COR-L47 (cell line): Measurements from ENCODE around the gene VIPR2.

ENCODE experiments used
- DNase-seq: peaks from one replicate; lab custom pipeline; 2025; lab: John Stamatoyannopoulos, UW

Gene VIPR2

DNA sequence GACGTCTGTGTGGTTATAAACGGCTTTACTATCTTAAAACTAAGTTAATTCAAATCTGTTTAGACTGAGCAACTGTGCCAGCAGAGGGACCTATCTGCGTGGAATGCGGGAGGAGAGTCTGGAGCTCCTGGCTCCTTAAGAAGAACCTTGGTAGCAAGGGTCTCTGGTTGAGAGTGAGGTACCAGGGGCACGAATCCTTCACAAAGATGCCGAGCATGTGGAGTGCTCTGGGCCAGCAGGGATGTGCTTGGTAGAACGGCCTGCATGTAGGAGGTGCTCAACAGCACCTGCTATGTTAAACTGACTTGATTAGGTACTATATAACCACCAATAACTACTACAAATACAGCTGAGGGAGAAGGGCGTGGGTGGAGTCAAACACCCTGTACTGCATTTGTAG lies 102.6 kb downstream of the VIPR2 start:
- DNase-seq, result no peak

DNA sequence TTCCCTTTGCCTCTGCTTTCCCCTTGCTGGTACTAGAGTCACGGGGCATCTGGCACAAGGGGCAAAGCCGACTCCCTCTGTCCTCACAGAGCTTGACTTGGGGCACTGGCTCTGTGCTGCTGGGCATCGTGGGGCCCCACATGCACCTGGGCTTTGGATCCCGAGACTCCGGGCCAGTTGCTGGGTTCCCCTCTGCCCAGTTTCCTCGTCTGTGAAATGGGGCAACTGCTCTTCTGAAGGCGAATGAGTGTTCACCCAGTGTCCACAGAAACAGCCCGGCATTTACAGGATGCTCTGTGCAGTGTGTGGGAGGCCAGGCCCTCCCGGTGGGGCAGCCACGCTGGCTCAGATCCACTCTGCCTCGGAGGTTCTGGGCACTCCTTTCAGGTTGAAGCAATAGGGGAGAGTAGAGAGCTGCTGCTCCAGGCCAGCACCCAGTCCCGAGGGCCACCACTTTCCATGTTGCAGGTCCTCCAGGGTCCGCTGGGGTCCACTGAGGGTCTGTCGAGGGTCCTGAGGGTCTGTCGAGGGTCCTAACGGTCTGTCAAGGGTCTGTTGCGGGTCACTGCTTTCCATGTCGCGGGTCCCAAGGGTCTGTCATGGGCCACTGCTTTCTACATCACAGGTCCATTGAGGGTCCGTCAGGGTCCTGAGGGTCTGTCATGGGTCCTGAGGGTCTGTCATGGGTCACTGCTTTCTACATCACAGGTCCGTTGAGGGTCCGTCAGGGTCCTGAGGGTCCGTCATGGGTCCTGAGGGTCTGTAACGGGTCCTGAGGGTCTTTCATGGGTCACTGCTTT lies 103.6 kb downstream of the VIPR2 start:
- DNase-seq, result no peak

DNA sequence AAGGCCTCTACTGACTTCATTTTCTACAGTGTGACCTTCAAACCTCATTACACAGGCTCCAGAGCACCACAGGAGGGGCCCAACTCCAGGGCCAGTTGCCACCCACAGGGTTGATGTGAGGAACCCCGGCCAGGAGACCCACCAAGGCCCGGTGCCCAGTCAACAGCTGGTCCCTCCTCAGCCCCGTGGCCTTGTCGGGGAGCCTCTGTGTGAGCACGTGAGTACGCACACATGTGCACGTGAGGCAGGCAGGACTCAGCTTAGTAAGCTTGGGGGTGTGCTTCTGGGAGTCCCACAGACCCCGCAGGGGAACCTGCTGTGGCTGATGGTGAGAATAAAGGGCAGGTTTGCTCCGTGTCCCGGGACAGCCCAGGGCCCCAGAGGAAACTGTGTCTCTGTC lies 104.5 kb downstream of the VIPR2 start:
- DNase-seq, result no peak

DNA sequence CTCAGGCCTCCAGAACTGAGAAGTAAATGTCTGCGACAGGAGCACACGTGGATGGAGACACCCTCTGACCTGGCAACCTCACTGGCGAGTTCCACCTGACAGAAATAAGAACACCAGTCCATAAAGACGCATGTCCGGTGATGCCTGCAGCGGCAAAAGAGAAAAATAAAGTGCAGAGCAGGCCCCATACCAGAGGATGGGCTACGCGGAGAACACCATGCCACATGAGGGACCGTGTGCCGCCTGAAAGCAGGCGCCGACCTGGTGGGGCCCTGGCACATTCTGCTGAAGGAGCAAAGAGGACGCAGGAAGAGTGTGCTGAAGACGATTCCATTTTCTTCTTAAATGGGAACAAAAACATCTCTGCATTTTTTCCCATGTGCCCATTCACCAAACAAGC lies 105.0 kb downstream of the VIPR2 start:
- no peak for DNase-seq

DNA sequence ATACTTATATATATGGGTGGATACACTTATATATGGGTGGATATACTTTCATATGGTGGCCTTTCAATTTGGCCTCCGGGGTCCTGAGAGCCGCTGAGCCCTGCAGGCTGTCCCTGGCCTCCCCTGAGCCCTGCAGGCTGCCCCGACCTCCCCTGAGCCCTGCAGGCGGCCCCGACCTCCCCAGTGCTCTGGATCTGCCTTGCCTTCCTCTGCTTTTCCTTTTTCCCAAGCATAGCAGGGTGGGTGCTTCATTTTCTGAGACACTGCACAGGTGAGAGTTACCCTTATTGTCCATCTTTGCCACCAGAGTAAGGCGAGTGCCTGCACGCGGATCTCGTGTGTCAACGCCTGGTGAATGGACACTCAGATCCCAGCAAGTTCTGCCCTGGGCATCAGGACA lies 106.6 kb downstream of the VIPR2 start:
- DNase-seq, result no peak

DNA sequence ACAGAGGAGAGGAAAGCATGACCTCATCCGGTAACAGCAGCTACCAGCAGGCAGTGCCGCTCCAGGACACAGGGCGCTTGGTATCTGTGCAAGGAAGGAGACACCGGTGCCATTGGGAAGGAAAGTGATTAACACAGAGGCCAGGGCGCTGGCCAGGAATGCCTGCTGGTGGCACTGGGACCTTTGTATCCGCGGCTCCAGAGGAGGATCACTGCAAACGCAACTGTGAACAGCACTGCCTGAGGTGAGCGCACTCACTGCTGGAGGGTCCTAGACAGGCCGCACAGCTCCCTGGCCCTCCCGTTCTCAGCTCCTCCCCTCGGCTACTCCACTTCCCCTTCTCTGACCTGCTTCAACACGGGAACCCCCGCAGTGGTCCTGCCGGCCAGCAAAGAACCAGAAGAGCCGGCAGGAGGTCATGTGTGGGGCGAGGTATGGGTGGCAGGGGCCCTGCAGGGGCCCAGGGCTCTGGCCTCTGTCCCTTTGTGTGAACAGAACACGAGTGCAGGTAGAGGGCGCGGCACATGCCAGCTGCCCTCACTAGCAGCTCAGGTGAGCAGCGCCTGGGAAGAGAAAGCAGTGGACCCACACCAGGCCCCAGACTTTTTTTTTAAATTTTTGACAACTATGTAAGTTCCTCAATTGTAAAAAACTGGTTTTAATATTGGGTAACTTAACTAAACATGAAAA lies 107.6 kb downstream of the VIPR2 start:
- no peak for DNase-seq

DNA sequence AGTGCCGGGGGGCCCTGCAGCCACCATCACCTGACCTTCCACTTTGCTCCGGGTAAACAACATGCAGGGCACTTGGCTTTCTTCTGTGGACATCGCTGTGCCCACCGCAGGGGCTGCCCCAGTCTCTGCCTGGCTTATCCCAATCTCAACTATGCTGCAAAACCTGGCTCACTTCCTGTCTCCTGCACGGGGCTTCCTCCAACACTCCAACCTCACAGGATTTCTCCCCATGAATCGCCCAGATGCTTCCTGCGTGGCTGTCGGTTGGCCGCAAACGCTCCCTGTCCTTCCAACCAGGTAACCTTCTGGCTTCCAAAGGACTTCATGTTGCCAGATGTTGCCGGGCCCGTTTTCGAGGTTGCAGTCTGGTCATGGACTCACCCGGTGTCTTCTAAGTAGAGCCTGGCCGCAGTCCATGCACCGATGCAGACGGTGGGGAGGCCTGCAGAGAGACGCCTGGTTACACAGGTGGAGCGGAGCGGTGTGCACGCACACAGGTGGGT lies 109.0 kb downstream of the VIPR2 start:
- no peak for DNase-seq

DNA sequence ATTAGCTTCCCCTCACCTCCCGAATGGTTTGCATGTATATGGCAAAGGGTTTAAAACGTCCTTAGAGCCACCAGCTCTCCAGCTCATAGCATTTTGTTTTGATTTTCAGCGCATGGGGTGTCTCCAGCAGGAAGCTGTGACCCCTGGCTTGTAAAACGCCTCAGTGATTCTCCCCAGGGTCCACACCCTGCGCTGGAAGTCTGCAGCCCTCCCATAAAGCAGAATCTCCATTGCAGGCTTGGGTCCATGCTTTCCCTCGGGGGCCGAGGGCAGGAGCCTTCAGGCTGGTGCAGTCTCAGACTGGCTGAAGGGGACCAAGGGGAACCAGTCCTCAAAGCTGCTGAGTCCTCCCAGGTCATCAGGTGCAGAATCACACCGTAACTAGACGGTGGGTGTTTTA lies 109.7 kb downstream of the VIPR2 start:
- DNase-seq, result no peak

DNA sequence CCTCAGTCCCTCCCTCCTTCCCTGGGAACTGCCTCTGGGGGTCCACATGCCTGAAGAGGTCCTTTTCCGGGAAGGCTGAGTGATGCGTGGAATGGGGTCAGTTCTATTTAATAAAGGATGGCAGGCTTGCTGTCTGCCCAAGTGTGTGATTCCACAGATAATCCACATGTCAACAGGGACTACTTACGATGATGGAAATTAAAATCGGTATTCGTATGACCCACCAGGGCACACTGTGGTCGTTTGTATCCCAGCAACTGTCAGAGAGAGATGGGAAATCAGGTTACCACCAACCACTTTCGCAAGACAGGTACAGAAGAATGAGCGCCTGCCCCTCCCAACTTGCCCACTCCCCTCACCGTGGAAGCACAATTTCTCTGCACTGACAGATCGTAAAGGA lies 110.3 kb downstream of the VIPR2 start:
- no peak for DNase-seq

DNA sequence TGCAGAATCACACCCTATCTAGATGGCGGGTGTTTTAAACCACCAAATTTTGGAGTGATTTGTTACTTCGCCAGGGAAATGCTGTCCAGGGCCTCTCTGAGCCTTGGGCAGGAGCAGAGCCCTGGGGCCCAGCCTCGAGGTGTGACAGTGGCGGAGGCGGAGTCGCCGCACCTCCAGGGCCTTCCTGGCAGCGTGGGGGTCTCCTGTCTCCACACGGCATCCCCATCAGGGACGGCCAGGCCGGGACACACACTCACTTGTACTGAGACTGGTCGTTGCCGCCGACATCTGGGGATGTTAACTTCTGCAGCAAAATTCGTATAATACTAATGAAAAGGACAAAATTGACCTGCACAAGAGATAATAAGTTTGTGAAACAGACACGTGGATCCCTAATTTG lies 110.7 kb downstream of the VIPR2 start:
- no peak for DNase-seq

DNA sequence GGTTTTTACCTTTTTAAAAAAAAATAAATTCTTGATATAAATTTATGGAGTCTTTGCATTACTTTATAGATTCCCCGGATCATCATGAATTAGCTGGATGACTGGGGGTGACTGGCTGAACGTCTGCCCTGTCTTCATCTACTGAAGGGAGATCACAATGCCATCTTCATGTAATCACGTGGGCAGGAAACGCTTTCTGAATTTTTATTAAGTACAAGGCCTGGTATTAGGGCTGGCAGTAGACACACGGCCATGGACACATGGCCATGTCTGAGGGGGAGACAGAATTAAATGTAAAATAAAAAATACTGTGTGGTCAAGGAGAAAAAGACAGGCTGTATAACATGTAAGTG lies 111.2 kb downstream of the VIPR2 start:
- DNase-seq, result no peak

DNA sequence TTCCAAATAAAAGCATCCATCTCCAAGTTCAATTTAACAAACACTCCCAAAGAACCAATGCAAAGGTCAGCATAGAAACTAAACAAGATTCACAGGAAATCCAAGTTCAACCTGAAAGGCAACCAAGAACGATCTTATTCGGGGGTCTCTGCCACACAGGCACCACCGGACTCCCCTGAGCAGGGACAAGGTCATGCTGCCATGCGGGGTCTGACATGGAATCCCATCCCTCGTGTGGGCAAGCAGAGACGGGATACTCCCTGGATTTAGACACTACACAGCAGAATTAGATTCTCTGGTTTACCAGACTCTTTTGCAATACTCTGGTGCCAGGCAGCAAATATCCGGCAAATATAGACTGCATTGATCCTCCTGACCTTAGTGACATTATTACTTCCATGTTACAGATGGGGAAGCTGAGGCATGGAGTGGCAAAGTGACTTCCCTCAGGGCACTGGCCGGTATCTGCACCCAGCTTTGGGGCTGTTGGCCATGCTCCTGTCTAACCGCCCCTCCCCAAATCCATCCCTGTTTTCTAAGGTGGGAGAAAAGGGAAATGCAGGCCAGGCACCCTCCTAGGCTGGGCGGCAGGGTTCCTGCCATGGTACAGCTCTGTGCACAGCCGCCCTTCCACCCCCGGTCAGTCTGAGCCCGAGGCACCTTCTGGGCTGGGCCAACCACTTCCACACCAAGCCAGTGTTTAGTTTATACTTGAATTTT lies 111.8 kb downstream of the VIPR2 start:
- DNase-seq, result no peak

DNA sequence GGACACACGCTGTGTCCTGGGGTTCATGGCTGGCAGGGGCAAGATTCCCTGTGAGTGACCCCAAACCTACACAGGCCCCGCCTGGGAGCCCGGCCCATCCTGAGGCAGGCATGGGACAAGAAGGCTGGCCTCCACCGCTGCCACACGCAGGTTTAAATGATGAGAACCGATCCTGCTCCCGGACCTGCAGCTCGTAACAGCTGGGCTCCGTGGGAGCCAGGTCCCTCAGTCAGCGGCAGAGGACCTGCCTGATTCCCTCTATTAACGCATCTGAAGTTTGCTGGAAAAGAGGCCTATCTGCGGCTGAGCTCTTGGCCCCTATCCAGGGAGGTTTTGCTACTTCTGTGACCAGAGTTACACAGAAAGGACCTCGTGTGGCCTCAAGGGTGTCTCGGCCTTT lies 112.3 kb downstream of the VIPR2 start:
- no peak for DNase-seq

DNA sequence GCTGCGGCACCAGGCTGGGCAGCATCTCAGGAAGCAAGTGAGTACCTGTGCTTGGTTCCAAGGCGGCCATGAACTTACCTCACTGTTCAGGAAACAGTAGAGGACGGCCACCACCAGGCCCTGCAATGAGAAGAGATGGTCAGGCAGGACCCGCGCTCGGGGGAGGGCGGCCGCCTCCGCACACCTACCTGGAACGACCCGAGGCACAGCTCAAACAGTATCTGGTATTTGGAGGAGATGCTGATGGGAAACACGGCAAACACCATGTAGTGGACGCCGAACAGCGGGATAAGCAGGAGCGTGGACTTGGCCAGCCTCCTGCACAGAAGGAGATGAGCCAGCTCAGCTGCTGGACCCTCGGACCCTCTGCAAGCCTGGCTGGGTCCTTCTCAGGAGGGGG lies 112.9 kb downstream of the VIPR2 start:
- no peak for DNase-seq

DNA sequence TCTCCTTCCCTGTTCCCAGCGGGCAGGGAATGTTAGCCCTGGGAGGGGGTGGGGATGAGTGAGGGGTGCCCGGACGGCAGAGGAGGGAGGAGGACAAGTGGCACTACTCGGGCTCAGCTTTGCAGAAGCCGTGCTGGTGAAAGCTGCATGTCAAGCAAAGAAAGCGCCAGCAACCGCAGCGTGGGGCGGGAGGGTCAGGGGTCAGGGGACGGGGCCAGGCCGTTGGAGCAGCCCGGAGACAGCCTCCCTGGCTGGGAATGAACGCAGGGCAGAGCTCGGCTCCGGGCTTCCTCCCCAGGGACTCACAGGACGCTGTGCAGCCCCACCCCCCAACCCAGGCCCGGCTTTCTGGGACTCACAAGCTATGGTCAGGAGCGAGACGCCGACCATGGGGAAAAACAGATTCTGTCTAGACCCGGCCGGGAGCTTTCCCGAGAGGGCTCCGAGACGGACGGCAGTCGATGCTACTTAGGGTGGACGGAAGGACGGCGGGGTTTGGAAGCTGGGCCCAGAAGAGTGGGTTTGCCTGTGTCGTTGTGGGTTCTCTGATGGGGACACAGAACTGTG lies 113.4 kb downstream of the VIPR2 start:
- no peak for DNase-seq

DNA sequence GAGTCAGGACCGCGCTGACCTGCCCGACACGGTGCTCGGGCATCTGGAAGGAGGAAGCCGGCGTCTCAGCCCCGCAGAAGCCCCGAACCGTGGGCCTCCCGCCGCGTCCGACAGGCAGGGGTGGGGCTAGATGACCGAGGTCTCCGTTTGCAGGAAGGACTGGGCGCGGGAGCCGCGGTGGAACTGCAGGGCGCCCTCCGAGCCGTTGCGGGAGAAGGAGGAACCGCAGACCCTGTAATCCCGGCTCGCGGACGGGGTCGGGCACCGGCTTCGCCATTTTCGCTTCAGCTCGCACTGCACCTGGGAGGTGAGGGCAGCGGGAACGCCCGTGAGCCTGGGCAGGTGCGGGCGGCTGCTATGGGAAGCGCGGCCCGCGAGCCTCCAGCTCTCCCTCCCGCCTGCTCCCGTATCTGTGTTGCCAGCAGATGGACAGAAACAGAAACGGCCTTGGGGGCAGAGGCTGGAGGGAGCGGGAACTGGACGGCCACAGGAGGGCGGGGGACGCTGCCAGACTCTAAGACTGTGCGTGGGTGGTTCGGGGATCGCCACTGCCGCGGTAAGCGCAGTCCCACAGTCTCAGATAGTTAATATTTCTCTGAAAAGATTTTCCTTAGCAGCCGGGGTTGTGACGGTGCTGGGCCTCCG lies 114.1 kb downstream of the VIPR2 start:
- DNase-seq, result peak; percentile 53

DNA sequence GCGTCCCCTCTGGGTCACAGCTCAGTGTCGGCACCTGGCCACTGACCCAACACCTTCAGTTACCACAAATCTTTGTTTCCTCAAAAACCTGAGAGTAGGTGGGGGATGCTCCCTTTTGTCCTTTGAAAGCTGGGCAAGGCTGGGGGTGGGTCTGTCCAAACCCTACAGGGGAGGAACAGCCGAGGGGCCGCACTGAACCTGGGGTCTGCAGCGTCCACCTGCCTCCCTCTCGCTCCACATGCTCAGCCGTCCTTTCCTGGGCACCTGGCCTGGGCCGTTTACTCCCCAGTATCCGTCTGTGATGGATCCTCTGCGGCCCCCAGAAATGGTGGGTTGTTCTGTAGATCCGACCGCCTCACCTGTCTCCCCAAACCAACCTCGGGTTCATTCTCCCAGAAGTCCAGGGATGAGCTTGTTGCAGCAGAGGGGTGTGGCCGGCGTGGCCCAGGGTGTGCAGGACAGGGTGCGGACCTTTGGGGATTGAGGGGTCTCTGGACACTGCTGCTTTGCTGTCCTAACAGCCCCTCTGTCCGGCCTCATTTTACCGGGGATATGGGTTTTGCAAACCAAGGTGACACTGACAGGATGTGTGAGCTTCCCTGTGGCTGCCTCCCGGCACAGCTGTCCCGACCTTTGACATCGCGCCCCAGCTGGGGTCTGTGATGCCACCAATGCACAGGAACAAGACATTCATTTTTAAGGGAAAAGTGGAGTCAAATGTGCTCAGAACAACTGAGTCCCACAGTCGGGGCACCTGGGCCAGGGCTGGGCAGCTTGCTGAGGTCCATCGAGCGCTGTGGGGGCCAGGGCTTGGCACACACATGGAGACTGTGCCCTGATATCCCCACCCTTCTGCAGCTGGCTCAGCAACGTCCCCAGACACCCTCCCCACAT lies 115.9 kb downstream of the VIPR2 start:
- no peak for DNase-seq

DNA sequence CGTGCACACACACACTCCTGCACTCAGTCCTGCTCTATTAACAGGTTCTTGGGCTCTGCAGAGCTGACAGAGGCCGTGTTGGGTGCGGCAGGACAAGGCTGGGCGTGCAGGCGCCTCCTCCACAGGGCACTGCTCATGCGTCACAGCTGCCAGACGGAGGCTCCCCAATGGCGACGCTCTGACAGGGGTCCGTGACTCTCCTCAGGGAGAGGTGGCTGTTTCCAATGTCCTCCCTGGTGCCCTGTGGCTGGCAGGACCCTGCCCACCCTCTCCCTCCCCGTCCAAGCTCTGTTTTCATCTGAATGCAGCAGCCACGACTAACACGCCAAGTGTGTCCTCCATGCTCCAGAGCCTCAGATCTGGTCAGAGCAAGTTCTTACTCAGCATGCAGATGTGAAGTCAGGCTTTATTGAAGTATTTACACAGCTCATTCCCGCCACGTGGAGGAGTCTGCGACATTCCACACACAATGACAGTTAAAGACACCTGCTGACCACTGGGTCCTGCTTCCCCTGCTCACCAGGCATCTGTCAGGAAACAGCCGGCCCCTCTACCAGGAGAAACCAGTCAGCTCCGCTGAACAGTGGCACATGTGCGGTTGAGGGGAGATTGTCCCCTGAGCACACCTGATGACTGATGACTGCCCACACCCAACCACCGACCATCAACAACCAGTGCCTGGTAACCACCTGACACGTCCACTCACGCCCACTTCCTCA lies 116.7 kb downstream of the VIPR2 start:
- DNase-seq, result peak; percentile 41

DNA sequence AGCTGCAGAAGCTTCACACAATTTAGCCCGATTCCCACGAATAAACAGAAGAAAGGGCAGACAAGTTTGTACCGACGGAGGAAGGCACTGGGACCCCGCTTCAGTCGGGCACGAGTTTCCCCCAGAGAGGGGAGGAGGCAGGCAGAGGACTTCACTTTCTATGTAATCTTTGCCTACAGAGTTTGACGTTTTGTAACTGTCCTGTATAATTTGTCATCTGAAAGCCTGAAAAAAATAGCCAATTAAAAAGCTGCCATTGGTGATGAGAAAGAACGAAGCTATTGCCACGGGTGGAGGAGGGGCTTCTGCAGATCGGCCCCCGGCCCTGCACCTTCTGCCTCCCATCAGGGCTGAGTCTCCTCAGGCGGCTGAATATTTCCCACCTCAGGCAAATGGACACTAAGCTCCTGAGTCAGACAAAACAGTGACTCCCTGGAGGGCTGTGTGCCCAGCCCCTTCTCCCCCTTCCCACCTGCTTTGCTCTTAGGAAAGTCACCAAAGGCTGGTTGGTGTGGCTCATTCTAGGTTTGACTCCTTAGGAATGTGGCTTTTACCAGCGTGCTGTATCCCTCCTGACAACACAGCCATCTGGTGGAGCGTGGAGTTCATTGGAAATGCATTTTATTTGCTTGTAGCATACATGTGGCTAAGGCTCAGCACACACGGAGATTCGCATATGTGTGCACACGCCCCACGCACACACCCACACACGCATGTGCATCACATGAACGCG lies 117.4 kb downstream of the VIPR2 start:
- no peak for DNase-seq
